ENCODE results near the gene BTG3.

The BTG3 gene

DNA sequence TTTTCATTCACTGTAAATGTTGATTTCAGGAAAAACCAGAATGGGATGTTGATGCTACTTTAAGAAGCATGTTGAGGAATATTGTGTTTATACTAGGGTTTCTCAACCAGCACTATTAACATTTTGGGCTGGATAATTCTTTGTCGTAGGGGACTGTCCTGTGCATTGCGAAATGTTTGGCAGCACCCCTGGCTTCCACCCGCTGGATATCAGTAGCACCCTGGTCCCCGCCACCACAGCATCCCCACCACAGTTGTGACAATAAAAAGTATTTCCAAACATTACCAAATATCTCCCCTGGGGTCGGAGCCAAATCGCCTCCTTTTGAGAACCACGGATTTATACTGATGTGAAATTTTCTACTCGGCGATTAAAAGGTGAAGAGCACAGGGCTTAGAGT is 41.9 kb downstream of the BTG3 start:
- DNase-seq (ENCODE audit: low read depth, low spot score) = no peak
- TF ChIP-seq, protein P1, sequence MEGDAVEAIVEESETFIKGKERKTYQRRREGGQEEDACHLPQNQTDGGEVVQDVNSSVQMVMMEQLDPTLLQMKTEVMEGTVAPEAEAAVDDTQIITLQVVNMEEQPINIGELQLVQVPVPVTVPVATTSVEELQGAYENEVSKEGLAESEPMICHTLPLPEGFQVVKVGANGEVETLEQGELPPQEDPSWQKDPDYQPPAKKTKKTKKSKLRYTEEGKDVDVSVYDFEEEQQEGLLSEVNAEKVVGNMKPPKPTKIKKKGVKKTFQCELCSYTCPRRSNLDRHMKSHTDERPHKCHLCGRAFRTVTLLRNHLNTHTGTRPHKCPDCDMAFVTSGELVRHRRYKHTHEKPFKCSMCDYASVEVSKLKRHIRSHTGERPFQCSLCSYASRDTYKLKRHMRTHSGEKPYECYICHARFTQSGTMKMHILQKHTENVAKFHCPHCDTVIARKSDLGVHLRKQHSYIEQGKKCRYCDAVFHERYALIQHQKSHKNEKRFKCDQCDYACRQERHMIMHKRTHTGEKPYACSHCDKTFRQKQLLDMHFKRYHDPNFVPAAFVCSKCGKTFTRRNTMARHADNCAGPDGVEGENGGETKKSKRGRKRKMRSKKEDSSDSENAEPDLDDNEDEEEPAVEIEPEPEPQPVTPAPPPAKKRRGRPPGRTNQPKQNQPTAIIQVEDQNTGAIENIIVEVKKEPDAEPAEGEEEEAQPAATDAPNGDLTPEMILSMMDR (IDR thresholded peaks at IDR 0.05; ENCODE audit: low read depth, low read length) = no peak
- in situ Hi-C loops (cut with HindIII; ENCODE audit: low sequenced_read_pairs) = no loop called here
- H3K4me3 ChIP-seq (ENCODE audit: low read depth, low read length) = no peak overlapping the region

DNA sequence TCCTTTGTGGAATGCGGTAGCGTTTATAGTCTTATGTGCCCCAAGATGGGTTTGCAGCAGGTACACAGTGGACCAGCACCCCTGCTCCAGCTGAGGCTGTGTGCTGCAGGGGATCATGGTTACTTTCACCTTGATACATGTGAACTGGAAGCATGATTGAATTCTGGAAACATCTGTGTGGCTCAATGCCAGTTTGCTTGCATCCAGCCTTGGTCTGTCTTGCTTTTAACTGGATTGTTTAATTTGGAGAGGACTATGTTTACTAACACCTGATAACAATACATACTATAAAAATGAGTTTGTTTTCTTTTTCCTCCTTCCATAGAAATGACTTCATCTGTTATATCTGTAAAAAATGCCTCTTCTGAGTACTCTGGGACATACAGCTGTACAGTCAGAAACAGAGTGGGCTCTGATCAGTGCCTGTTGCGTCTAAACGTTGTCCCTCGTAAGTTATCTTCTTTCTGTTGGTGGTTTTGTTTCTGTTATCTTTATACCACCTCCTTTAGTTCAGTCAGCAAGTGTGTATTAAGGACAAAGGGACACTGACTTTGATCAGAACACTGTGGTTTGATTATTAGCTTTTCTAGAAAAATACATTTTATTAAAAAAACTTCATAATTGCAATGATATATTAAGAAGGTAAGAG is 52.2 kb downstream of the BTG3 start:
- in situ Hi-C loops (cut with HindIII; ENCODE audit: low sequenced_read_pairs) = no loop called here
- TF ChIP-seq, protein P1 (IDR thresholded peaks at IDR 0.05; ENCODE audit: low read depth, low read length) = no peak
- no peak for DNase-seq (ENCODE audit: low read depth, low spot score)
- H3K4me3 ChIP-seq (ENCODE audit: low read depth, low read length) = no peak overlapping the region

DNA sequence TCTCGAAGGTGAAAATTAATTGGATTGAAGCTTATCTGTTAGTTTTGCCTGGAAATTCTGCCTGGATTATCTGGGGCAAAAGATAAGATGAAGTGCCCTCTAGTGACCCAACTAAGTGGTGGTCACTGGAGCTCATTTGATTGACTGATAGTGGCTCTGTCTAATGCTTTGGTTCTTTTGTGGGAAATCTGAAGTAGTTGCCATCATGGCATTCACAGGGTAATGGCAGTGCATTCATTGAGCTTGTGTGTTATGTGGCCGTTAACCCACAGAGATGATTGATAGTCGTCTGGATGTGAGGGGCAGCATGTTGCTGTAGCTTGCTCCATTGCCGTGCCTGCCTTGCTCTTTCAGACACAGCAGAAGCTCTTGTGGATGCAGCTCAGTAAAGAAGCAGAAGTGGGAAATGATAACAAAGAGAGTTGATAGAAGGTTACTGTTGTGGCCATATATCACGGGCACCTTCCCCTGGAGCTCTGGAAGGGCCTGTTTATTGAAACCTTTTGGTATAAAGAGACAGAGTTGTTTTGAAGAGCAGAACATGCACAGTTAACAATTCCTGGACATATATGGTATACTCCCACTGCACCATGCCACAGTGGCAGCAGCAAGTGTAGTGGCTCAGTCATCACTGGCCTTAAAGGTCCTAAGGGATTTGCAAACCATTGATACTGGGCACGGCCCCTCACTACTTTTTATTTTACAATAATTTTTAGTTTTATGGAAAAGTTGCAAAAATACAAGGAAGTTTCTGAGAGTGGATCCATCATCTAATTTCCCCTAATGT is 57.8 kb downstream of the BTG3 start:
- DNase-seq (ENCODE audit: low read depth, low spot score) = no peak
- no peak overlapping the region for H3K4me3 ChIP-seq (ENCODE audit: low read depth, low read length)
- TF ChIP-seq, protein P1 (IDR thresholded peaks at IDR 0.05; ENCODE audit: low read depth, low read length) = peak; percentile 32
- in situ Hi-C loops (cut with HindIII; ENCODE audit: low sequenced_read_pairs) = no loop called here

DNA sequence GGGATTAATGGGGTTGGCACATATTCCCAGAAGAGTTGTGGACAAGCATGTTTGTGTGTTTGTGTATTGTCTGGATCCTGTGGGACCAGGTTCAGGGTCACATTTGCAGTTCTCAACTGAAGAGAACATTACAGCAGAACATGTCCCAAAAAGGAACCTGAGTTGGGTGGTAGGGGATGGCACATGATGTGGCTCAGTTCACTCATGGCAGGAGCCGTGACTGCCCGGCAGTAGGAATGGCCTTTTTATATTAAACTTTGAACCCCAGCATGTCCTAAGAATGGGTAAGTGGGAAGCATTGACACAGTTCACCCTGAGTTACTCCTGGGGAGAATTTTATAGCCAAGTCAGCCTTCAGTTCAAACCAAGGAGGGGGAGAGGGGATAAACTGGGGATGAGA is 58.6 kb downstream of the BTG3 start:
- in situ Hi-C loops (cut with HindIII; ENCODE audit: low sequenced_read_pairs) = no loop called here

DNA sequence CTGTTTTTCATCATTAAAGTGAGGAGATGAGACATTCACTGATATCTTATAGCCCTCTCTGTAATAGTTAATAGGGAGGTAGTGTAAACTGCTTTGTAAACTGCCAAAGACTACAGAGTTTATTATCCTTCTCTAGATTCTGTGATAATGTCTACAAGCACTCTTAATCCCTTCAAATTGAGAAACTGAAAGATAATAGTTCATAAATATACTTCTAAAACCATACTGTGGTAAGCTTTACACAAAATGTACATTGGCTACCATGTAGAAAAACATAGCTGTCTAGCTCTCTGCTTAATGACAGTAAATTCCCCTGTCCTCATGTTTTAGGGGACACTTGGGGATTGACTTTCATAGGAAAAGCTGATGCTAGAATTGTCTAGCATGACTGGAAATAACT is 60.3 kb downstream of the BTG3 start:
- TF ChIP-seq, protein P1 (IDR thresholded peaks at IDR 0.05; ENCODE audit: low read depth, low read length) = no peak
- no peak overlapping the region for H3K4me3 ChIP-seq (ENCODE audit: low read depth, low read length)
- DNase-seq (ENCODE audit: low read depth, low spot score) = no peak
- in situ Hi-C loops (cut with HindIII; ENCODE audit: low sequenced_read_pairs) = no loop called here

More for the DNA sequence above, 58.6 kb downstream of the BTG3 start:
- DNase-seq (ENCODE audit: low read depth, low spot score) = no peak
- H3K4me3 ChIP-seq (ENCODE audit: low read depth, low read length) = no peak overlapping the region
- TF ChIP-seq, protein P1 (IDR thresholded peaks at IDR 0.05; ENCODE audit: low read depth, low read length) = no peak

DNA sequence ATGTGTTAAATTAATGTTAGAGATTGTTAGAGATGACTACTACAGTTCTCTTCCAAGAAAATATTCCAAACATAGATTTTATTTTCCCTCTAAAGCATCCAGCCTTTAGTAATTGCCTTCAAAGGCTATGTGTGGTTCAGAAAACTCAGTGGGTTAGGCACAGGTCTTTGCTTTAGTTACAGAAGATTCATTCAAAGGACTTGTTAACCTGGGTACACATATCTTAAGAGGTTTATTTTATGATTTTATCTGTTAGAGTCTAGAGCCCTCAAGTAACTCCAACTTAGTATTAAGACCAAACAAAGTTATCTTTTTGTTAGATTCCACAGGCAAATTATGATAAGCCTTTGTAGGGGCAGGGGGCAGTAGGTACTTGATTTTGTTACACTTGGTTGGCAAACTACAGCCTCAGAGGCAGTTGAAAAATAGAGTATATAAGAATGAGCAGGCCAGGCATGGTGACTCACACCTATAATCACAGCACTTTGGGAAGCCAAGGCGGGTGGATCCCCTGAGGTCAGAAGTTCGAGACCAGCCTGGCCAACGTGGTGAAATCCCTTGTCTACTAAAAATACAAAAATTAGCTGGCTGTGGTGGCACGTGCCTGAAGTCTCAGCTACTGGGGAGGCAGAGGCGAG is 61.9 kb downstream of the BTG3 start:
- TF ChIP-seq, protein P1 (IDR thresholded peaks at IDR 0.05; ENCODE audit: low read depth, low read length) = no peak
- H3K4me3 ChIP-seq (ENCODE audit: low read depth, low read length) = no peak overlapping the region
- no peak for DNase-seq (ENCODE audit: low read depth, low spot score)
- in situ Hi-C loops (cut with HindIII; ENCODE audit: low sequenced_read_pairs) = no loop called here
